ENCODE data around the gene ANKZF1. TPM values are rescaled to one million over a fixed set of nuclear protein-coding genes. Genes with fewer than 3 reads are reported as not detected.
"Not testable (repeated sequence)": the region's sequence is repeated elsewhere in the genome, so short reads cannot be mapped to it uniquely, and the experiment has no call there.

ANKZF1 gene
- polyA plus RNA-seq, 1 experiment, result 22.0 TPM

DNA sequence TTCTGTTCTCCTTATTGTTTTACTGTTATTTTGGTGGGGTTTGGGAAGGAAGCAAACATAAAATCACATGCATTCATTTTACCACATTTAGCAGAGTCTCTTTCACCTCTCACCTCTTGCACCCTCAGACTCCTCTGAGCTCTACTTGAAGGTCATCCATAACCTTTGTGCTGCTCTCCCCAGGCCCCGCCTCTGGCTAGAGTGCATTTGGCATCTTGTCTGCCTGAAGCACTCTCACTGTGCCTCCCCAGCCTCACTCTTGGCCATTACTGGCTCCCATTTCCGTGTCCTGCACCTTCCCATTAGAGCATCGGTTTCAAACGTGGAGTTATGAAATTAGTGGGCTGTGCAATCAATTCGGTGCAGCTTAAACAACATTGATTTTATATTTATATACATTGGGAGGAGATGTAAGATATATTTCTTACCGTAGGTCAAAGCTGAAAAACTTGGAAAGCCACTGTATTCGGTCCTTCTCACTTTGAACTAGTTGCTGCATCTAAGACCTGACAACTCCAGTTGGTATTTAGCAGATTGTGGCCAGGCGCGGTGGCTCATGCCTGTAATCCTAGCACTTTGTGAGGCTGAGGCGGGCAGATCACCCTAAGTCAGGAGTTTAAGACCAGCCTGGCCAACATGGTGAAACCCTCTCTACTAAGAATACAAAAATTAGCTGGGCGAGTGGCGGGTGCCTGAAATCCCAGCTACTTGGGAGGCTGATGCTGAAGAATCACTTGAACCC, 30.0 kb upstream of the ANKZF1 start:
- CTCF ChIA-PET, result interaction anchor here (0.7 kb wide), 1 partner anchor 141 kb away, joined by 3 read pairs; no protein-coding TSS in a partner anchor

DNA sequence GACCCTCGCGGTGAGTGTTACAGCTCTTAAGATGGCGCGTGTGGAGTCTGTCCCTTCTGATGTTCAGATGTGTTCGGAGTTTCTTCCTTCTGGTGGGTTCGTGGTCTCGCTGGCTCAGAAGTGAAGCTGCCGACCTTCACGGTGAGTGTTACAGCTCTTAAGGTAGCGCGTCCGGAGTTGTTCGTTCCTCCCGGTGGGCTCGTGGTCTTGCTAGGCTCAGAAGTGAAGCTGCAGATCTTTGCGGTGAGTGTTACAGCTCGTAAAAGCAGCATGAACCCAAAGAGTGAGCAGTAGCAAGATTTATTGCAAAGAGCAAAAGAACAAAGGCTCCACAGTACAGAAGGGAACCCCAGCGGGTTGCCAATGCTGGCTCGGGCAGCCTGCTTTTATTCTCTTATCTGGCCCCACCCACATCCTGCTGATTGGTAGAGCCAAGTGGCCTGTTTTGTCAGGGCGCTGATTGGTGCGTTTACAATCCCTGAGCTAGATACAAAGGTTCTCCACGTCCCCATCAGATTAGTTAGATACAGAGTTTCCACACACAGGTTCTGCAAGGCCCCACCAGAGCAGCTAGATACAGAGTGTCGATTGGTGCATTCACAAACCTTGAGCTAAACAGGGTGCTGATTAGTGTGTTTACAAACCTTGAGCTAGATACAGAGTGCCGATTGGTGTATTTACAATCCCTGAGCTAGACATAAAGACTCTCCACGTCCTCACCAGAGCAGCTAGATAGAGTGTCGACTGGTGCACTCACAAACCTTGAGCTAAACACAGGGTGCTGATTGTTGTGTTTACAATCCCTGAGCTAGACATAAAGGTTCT, 28.9 kb upstream of the ANKZF1 start:
- CTCF ChIA-PET; H3K27ac ChIP-seq (ENCODE audit: low read depth, low read length); H3K27me3 ChIP-seq (ENCODE audit: control insufficient read depth, insufficient read depth, low read length); H3K4me3 ChIP-seq (ENCODE audit: low read depth, low read length); H3K9me3 ChIP-seq (ENCODE audit: control insufficient read depth, insufficient read depth, low read length); DNase-seq (ENCODE audit: low read depth, low spot score); POLR2A ChIA-PET: not testable (repeated sequence)

More for the DNA sequence above, 30.0 kb upstream of the ANKZF1 start:
- DNase-seq (ENCODE audit: low read depth, low spot score), result no peak
- TF ChIP-seq, protein P1, sequence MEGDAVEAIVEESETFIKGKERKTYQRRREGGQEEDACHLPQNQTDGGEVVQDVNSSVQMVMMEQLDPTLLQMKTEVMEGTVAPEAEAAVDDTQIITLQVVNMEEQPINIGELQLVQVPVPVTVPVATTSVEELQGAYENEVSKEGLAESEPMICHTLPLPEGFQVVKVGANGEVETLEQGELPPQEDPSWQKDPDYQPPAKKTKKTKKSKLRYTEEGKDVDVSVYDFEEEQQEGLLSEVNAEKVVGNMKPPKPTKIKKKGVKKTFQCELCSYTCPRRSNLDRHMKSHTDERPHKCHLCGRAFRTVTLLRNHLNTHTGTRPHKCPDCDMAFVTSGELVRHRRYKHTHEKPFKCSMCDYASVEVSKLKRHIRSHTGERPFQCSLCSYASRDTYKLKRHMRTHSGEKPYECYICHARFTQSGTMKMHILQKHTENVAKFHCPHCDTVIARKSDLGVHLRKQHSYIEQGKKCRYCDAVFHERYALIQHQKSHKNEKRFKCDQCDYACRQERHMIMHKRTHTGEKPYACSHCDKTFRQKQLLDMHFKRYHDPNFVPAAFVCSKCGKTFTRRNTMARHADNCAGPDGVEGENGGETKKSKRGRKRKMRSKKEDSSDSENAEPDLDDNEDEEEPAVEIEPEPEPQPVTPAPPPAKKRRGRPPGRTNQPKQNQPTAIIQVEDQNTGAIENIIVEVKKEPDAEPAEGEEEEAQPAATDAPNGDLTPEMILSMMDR (IDR thresholded peaks at IDR 0.05; ENCODE audit: low read depth, low read length), result no peak
- H3K4me3 ChIP-seq (ENCODE audit: low read depth, low read length), result no peak overlapping the region
- H3K27me3 ChIP-seq (ENCODE audit: control insufficient read depth, insufficient read depth, low read length), result no peaks in the 10 kb centered on the region
- H3K27ac ChIP-seq (ENCODE audit: low read depth, low read length), result no peak overlapping the region
- peaks cover 3% of the 10 kb centered on the region for H3K9me3 ChIP-seq (ENCODE audit: control insufficient read depth, insufficient read depth, low read length)
- POLR2A ChIA-PET, result no interaction called here

DNA sequence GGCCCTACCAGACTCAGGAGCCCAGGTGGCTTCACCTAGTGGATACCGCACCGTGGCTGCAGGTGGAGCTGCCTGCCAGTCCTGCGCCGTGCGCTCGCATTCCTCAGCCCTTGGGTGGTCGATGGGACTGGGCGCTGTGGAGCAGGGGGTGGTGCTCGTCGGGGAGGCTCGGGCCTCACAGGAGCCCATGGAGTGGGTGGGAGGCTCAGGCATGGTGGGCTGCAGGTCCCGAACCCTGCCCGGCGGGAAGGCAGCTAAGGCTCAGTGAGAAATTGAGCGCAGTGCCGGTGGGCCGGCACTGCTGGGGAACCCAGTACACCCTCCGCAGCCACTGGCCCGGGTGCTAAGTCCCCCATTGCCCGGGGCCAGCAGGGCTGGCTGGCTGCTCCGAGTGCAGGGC, 28.3 kb upstream of the ANKZF1 start:
- POLR2A ChIA-PET, result interaction anchor here (0.6 kb wide), 1 partner anchor 430 kb away, joined by 3 read pairs; no protein-coding TSS in a partner anchor
- H3K9me3 ChIP-seq (ENCODE audit: control insufficient read depth, insufficient read depth, low read length); DNase-seq (ENCODE audit: low read depth, low spot score); H3K27me3 ChIP-seq (ENCODE audit: control insufficient read depth, insufficient read depth, low read length); H3K27ac ChIP-seq (ENCODE audit: low read depth, low read length); CTCF ChIA-PET; H3K4me3 ChIP-seq (ENCODE audit: low read depth, low read length): not testable (repeated sequence)

DNA sequence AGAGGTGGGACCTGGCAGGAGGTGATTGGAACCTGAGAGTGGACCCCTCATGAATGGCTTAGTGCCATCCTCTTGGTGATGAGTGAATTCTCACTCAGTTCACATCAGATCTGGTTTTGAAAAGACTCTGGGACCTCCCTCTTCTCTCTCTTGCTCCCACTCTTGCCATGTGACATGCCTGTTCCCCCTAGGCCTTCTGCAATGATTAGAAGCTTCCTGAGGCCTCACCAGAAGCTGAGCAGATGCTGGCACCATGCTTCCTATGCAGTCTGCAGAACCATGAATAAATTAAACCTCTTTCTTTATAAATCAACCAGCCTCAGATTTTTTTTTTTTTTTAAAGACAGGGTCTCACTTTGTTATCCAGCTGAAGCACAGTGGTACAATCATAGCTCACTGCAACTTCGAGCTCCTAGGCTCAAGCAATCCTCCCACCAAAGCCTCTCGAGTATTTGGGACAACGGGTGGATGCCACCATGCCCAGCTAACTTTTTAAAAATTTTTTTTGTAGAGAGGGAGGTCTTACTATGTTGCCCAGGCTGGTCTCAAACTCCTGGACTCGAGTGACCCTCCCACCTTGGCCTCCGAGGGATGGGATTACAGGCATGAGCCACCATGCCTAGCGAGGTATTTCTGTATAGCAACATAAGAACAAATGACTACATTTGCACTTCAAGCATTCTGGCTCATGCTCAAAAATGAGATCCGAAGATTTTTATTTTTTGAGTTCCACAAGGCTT, 25.0 kb upstream of the ANKZF1 start:
- ChIA-PET CTCF (no interaction called here), POLR2A (interaction anchor here (0.7 kb wide), 1 partner anchor 178 kb away, joined by 3 read pairs; no protein-coding TSS in a partner anchor)
- H3K9me3 ChIP-seq (ENCODE audit: control insufficient read depth, insufficient read depth, low read length), result peaks cover 3% of the 10 kb centered on the region
- TF ChIP-seq, protein P1 (IDR thresholded peaks at IDR 0.05; ENCODE audit: low read depth, low read length), result no peak
- no peak overlapping the region for H3K27ac ChIP-seq (ENCODE audit: low read depth, low read length)
- no peak for DNase-seq (ENCODE audit: low read depth, low spot score)
- H3K4me3 ChIP-seq (ENCODE audit: low read depth, low read length), result no peak overlapping the region
- H3K27me3 ChIP-seq (ENCODE audit: control insufficient read depth, insufficient read depth, low read length), result no peaks in the 10 kb centered on the region

DNA sequence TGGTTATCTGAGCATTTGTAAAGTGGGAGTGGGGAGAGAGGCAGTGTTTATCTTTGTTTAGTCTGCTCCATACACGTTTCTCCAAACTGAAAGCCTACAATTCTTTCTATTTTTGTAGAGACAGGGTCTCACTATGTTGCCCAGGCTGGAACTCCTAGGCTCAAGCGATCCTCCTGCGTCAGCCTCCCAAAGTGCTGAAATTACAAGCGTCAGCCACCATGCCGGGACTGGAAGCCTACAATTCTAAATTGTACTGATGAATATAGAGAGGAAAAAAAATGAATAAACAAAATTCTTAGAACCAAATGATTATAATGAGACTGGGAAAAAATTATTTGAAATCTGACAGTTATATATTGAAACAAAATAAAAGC, 24.5 kb upstream of the ANKZF1 start:
- Histone ChIP-seq H3K27ac (ENCODE audit: low read depth, low read length) (no peak overlapping the region), H3K4me3 (ENCODE audit: low read depth, low read length) (no peak overlapping the region), H3K27me3 (ENCODE audit: control insufficient read depth, insufficient read depth, low read length) (no peaks in the 10 kb centered on the region), H3K9me3 (ENCODE audit: control insufficient read depth, insufficient read depth, low read length) (peaks cover 3% of the 10 kb centered on the region)
- CTCF ChIA-PET, result interaction anchor here (1.4 kb wide), 1 partner anchor 90 kb away, joined by 3 read pairs; no protein-coding TSS in a partner anchor
- DNase-seq (ENCODE audit: low read depth, low spot score), result no peak
- POLR2A ChIA-PET, result interaction anchor here (0.7 kb wide), 1 partner anchor 179 kb away, joined by 3 read pairs; no protein-coding TSS in a partner anchor
- TF ChIP-seq, protein P1 (IDR thresholded peaks at IDR 0.05; ENCODE audit: low read depth, low read length), result no peak
